ENCODE data around the gene COX6A2. TPM values are rescaled to one million over a fixed set of nuclear protein-coding genes. Genes with fewer than 3 reads are reported as not detected.

COX6A2 gene
- total RNA-seq, 1 donor = not detected

DNA sequence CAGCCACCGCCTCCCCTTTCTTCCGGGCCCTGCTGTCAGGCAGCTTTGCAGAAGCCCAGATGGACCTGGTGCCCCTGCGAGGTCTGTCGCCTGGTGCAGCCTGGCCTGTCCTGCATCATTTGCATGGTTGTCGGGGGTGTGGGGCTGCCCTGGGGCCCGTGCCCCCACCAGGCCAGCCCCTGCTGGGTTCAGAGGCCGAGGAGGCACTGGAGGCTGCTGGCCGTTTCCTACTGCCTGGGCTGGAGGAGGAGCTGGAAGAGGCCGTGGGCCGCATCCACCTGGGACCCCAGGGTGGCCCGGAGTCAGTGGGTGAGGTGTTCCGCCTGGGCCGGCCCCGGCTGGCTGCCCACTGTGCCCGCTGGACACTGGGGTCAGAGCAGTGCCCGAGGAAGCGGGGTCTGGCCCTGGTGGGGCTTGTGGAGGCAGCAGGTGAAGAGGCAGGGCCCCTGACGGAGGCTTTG, 38.3 kb upstream of the COX6A2 start:
- Histone ChIP-seq H3K36me3 (ENCODE audit: insufficient read depth, low read length) (peaks cover 21% of the 10 kb centered on the region), H3K4me2 (ENCODE audit: insufficient read depth, low read length) (no peak overlapping the region), H3K9me3 (ENCODE audit: low read depth, low read length) (no peaks in the 10 kb centered on the region), H3K4me3 (ENCODE audit: insufficient read depth, low read length) (no peak overlapping the region), H3K27ac (ENCODE audit: low read depth, low read length) (no peak overlapping the region), H3K27me3 (ENCODE audit: insufficient read depth, low read length) (no peaks in the 10 kb centered on the region), H3K79me2 (ENCODE audit: insufficient read depth, low read length) (peaks cover 6% of the 10 kb centered on the region), H4K20me1 (ENCODE audit: insufficient read depth, low read length) (no peaks in the 10 kb centered on the region), H3K4me1 (ENCODE audit: insufficient read depth, low read length) (peaks cover 5% of the 10 kb centered on the region), H2AFZ (ENCODE audit: low read length) (no peak overlapping the region)
- DNase-seq (ENCODE audit: insufficient read length, low spot score, missing footprints) = no peak
- TF ChIP-seq, protein P1, sequence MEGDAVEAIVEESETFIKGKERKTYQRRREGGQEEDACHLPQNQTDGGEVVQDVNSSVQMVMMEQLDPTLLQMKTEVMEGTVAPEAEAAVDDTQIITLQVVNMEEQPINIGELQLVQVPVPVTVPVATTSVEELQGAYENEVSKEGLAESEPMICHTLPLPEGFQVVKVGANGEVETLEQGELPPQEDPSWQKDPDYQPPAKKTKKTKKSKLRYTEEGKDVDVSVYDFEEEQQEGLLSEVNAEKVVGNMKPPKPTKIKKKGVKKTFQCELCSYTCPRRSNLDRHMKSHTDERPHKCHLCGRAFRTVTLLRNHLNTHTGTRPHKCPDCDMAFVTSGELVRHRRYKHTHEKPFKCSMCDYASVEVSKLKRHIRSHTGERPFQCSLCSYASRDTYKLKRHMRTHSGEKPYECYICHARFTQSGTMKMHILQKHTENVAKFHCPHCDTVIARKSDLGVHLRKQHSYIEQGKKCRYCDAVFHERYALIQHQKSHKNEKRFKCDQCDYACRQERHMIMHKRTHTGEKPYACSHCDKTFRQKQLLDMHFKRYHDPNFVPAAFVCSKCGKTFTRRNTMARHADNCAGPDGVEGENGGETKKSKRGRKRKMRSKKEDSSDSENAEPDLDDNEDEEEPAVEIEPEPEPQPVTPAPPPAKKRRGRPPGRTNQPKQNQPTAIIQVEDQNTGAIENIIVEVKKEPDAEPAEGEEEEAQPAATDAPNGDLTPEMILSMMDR (IDR thresholded peaks at IDR 0.05; ENCODE audit: extremely low read depth, low read depth, low read length) = no peak

- Histone ChIP-seq H3K79me2 (ENCODE audit: insufficient read depth, low read length) (peaks cover 10% of the 10 kb centered on the region), H3K27ac (ENCODE audit: low read depth, low read length) (no peak overlapping the region), H4K20me1 (ENCODE audit: insufficient read depth, low read length) (no peaks in the 10 kb centered on the region), H3K4me1 (ENCODE audit: insufficient read depth, low read length) (no peaks in the 10 kb centered on the region), H2AFZ (ENCODE audit: low read length) (no peak overlapping the region), H3K27me3 (ENCODE audit: insufficient read depth, low read length) (no peaks in the 10 kb centered on the region), H3K9me3 (ENCODE audit: low read depth, low read length) (no peaks in the 10 kb centered on the region), H3K4me3 (ENCODE audit: insufficient read depth, low read length) (no peak overlapping the region), H3K4me2 (ENCODE audit: insufficient read depth, low read length) (no peak overlapping the region), H3K36me3 (ENCODE audit: insufficient read depth, low read length) (peaks cover 21% of the 10 kb centered on the region)
- DNase-seq (ENCODE audit: insufficient read length, low spot score, missing footprints) = peak; percentile 41
- TF ChIP-seq, protein P1 (IDR thresholded peaks at IDR 0.05; ENCODE audit: extremely low read depth, low read depth, low read length) = no peak
These were observed 37.7 kb upstream of the COX6A2 start for GRCh38 chr16:31465788-31466370.

- H3K79me2 ChIP-seq (ENCODE audit: insufficient read depth, low read length) = peaks cover 11% of the 10 kb centered on the region
- peaks cover 8% of the 10 kb centered on the region for H3K4me1 ChIP-seq (ENCODE audit: insufficient read depth, low read length)
- no peak overlapping the region for H2AFZ ChIP-seq (ENCODE audit: low read length)
- no peaks in the 10 kb centered on the region for H4K20me1 ChIP-seq (ENCODE audit: insufficient read depth, low read length)
- H3K4me3 ChIP-seq (ENCODE audit: insufficient read depth, low read length) = no peak overlapping the region
- no peak overlapping the region for H3K27ac ChIP-seq (ENCODE audit: low read depth, low read length)
- H3K36me3 ChIP-seq (ENCODE audit: insufficient read depth, low read length) = peaks cover 21% of the 10 kb centered on the region
- H3K9me3 ChIP-seq (ENCODE audit: low read depth, low read length) = no peaks in the 10 kb centered on the region
- TF ChIP-seq, protein P1 (IDR thresholded peaks at IDR 0.05; ENCODE audit: extremely low read depth, low read depth, low read length) = no peak
- no peaks in the 10 kb centered on the region for H3K27me3 ChIP-seq (ENCODE audit: insufficient read depth, low read length)
- no peak for DNase-seq (ENCODE audit: insufficient read length, low spot score, missing footprints)
- no peak overlapping the region for H3K4me2 ChIP-seq (ENCODE audit: insufficient read depth, low read length)
These were observed 36.7 kb upstream of the COX6A2 start for GRCh38 chr16:31464781-31465260.

GRCh38 chr16:31464348-31464769, 36.2 kb upstream of the COX6A2 start:
- Histone ChIP-seq H3K36me3 (ENCODE audit: insufficient read depth, low read length) (peaks cover 21% of the 10 kb centered on the region), H4K20me1 (ENCODE audit: insufficient read depth, low read length) (no peaks in the 10 kb centered on the region), H3K79me2 (ENCODE audit: insufficient read depth, low read length) (peaks cover 11% of the 10 kb centered on the region), H3K27ac (ENCODE audit: low read depth, low read length) (no peak overlapping the region), H3K4me2 (ENCODE audit: insufficient read depth, low read length) (no peak overlapping the region), H3K4me3 (ENCODE audit: insufficient read depth, low read length) (no peak overlapping the region), H3K9me3 (ENCODE audit: low read depth, low read length) (no peaks in the 10 kb centered on the region), H3K4me1 (ENCODE audit: insufficient read depth, low read length) (peaks cover 8% of the 10 kb centered on the region), H3K27me3 (ENCODE audit: insufficient read depth, low read length) (no peaks in the 10 kb centered on the region), H2AFZ (ENCODE audit: low read length) (no peak overlapping the region)
- no peak for DNase-seq (ENCODE audit: insufficient read length, low spot score, missing footprints)
- TF ChIP-seq, protein P1 (IDR thresholded peaks at IDR 0.05; ENCODE audit: extremely low read depth, low read depth, low read length) = no peak

Measured in osteoblast (primary cell).